ENCODE data around the gene ANKRD42. TPM values are rescaled to one million over a fixed set of nuclear protein-coding genes. Genes with fewer than 3 reads are reported as not detected.
A peak's percentile ranks its signal among the peaks of the same experiment; 100 is the strongest.

Gene ANKRD42
- total and polyA plus RNA-seq, 2 of the 8 experiments (the other 6 are each of a cell fraction or from before 2014, with no cell fraction given) = 2.0 to 5.5 TPM

DNA sequence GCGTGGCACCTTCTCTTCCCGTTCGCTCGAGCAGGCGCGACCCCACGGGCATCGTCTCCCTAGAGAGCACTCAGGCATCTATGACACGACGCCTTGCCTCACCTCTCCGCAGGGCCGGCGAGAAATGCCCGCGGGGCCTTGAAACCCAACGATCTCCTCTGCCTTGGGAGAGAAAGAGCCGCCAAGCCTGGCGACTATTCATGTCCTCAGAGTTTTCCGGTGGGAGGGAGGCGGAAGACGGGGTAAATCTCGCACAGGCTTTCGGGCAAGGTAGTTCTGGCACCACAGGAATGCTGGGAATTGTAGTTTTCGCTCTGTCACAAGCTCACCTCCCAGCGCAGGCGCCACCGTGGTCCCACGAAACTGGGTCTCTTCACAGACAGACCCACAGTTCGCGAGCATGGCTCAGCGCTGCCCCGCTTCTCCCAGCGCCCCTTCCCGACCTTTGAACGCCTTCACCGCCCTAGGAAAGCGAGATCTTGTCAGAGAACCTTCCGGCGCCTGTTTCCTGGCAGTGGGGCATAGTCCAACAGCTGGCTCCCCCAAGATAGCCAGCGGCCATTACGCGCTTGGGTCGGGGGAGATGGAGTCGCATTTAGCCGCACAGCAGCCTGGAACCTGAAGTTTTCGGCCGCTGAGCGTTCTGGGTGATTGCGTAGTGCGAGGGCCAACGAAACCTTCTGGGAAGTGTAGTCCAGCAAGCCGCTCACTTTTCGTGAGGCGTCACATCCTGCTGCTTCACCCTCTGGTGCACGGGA is 92.4 kb downstream of the ANKRD42 start, which contains the start of gene CCDC90B (continued):
- no peak for TF ChIP-seq CHD1 (IDR thresholded peaks at IDR 0.05; ENCODE audit: low read depth, low read length)
- peak; percentile 83 to 98 for TF ChIP-seq POLR2A (IDR thresholded peaks at IDR 0.05; ENCODE audit: control extremely low read depth in 1 of 2, low read depth in 2 of 2, low read length in 2 of 2)
- no peak for TF ChIP-seq CBX8 (IDR thresholded peaks at IDR 0.05; ENCODE audit: borderline replicate concordance, low read depth, low read length)
- peak; percentile 98 for TF ChIP-seq YY1 (IDR thresholded peaks at IDR 0.05; ENCODE audit: low read depth, low read length)
- no peak for TF ChIP-seq POU5F1 (IDR thresholded peaks at IDR 0.05; ENCODE audit: low read depth, low read length)
- peak; percentile 90 for TF ChIP-seq TAF1 (IDR thresholded peaks at IDR 0.05; ENCODE audit: low read depth, low read length)
- TF ChIP-seq RBBP5 (IDR thresholded peaks at IDR 0.05; ENCODE audit: borderline replicate concordance, low read depth, low read length) = peak; percentile 70; the same call in 1 of the 2 replicates
- TF ChIP-seq KDM5A (IDR thresholded peaks at IDR 0.05; ENCODE audit: low read length) = peak; percentile 31; the same call in 1 of the 2 replicates
- peak; percentile 67; the same call in 1 of the 2 replicates for TF ChIP-seq SP2 (IDR thresholded peaks at IDR 0.05; ENCODE audit: low read length)
- TF ChIP-seq TBP (IDR thresholded peaks at IDR 0.05; ENCODE audit: low read depth, low read length) = peak; percentile 82
- no peak for TF ChIP-seq EP300 (IDR thresholded peaks at IDR 0.05; ENCODE audit: borderline replicate concordance in 1 of 2, low read depth in 2 of 2, low read length in 2 of 2)
- no peak for TF ChIP-seq SP1 (IDR thresholded peaks at IDR 0.05; ENCODE audit: low read depth, low read length)
- peak; percentile 46; the same call in 1 of the 2 replicates for TF ChIP-seq NRF1 (IDR thresholded peaks at IDR 0.05; ENCODE audit: low read depth, low read length)
- TF ChIP-seq PHF8 (conservative IDR thresholded peaks at IDR 0.05; ENCODE audit: low read depth, low read length) = peak; percentile 99
- TF ChIP-seq SAP30 (IDR thresholded peaks at IDR 0.05; ENCODE audit: insufficient read depth, insufficient replicate concordance, low read length) = peak; percentile 97
- peak; percentile 26 to 55; a peak in 2 of 4 replicates for TF ChIP-seq SIN3A (conservative IDR thresholded peaks at IDR 0.05 in 1 of 2, IDR thresholded peaks at IDR 0.05 in 1 of 2; ENCODE audit: low read depth in 1 of 2, low read length in 2 of 2)
- TF ChIP-seq SIRT6 (IDR thresholded peaks at IDR 0.05; ENCODE audit: low read length) = no peak
- no peak for TF ChIP-seq JUND (IDR thresholded peaks at IDR 0.05; ENCODE audit: low read length)
- TF ChIP-seq TEAD4 (IDR thresholded peaks at IDR 0.05; ENCODE audit: low read depth, low read length) = no peak
- TF ChIP-seq, protein P1, sequence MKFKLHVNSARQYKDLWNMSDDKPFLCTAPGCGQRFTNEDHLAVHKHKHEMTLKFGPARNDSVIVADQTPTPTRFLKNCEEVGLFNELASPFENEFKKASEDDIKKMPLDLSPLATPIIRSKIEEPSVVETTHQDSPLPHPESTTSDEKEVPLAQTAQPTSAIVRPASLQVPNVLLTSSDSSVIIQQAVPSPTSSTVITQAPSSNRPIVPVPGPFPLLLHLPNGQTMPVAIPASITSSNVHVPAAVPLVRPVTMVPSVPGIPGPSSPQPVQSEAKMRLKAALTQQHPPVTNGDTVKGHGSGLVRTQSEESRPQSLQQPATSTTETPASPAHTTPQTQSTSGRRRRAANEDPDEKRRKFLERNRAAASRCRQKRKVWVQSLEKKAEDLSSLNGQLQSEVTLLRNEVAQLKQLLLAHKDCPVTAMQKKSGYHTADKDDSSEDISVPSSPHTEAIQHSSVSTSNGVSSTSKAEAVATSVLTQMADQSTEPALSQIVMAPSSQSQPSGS (IDR thresholded peaks at IDR 0.05; ENCODE audit: low read length) = peak; percentile 83
- peak; percentile 82 for TF ChIP-seq ASH2L (IDR thresholded peaks at IDR 0.05; ENCODE audit: low read length)

Data from H1 (cell line).